Measurements from ENCODE around the gene ZNF860.
A peak's percentile ranks its signal among the peaks of the same experiment; 100 is the strongest.
"Not testable (repeated sequence)": the region's sequence is repeated elsewhere in the genome, so short reads cannot be mapped to it uniquely, and the experiment has no call there.

Gene ZNF860

GRCh38 chr3:31962801-31963205 is 18.7 kb upstream of the ZNF860 start:
- DNase-seq: no peak

- DNase-seq: no peak
Measured at GRCh38 chr3:31966978-31967591, 14.5 kb upstream of the ZNF860 start.

- DNase-seq: no peak
Measured at GRCh38 chr3:31967592-31967991, 14.0 kb upstream of the ZNF860 start.

GRCh38 chr3:31968369-31968926 is 13.1 kb upstream of the ZNF860 start:
- no peak for DNase-seq

- DNase-seq: peak; percentile 70
Measured at GRCh38 chr3:31968927-31969418, 12.6 kb upstream of the ZNF860 start.

GRCh38 chr3:31971607-31972006 is 9.9 kb upstream of the ZNF860 start:
- no peak for DNase-seq

- no peak for DNase-seq
Measured at GRCh38 chr3:31973081-31973480, 8.5 kb upstream of the ZNF860 start.

GRCh38 chr3:31973837-31974236 is 7.7 kb upstream of the ZNF860 start:
- DNase-seq: no peak

GRCh38 chr3:31974471-31974870 is 7.1 kb upstream of the ZNF860 start:
- DNase-seq: no peak

GRCh38 chr3:31974964-31975363 is 6.6 kb upstream of the ZNF860 start:
- DNase-seq: no peak

- no peak for DNase-seq
Measured at GRCh38 chr3:31976302-31976701, 5.2 kb upstream of the ZNF860 start.

- no peak for DNase-seq
Measured at GRCh38 chr3:31977736-31978135, 3.8 kb upstream of the ZNF860 start.

GRCh38 chr3:31978553-31978952 is 3.0 kb upstream of the ZNF860 start:
- DNase-seq: no peak

- DNase-seq: no peak
Measured at GRCh38 chr3:31979001-31979697, 2.4 kb upstream of the ZNF860 start.

GRCh38 chr3:31980530-31981205 is 882 bp upstream of the ZNF860 start:
- peak; percentile 47 for DNase-seq

- DNase-seq: no peak
Measured at GRCh38 chr3:31984321-31984720, 2.8 kb downstream of the ZNF860 start.

- no peak for DNase-seq
Measured at GRCh38 chr3:31985831-31986230, 4.3 kb downstream of the ZNF860 start.

- DNase-seq: no peak
Measured at GRCh38 chr3:31988271-31988670, 6.7 kb downstream of the ZNF860 start.

- not testable (repeated sequence) for DNase-seq
Measured at GRCh38 chr3:31992995-31993394, 11.4 kb downstream of the ZNF860 start.

- DNase-seq: no peak
Measured at GRCh38 chr3:31993843-31994242, 12.3 kb downstream of the ZNF860 start.

GRCh38 chr3:31995026-31995425 is 13.5 kb downstream of the ZNF860 start:
- DNase-seq: not testable (repeated sequence)

- no peak for DNase-seq
Measured at GRCh38 chr3:31996195-31996594, 14.6 kb downstream of the ZNF860 start.

GRCh38 chr3:31997500-31997899 is 15.9 kb downstream of the ZNF860 start:
- DNase-seq: no peak

All from T1000 (cell line).